ENCODE results near the gene BCAN.

BCAN gene

GRCh38 chr1:156659661-156659987 lies 17.7 kb downstream of the BCAN start:
- no peaks in the 10 kb centered on the region for H3K9me3 Mint-ChIP-seq
- no peaks in the 10 kb centered on the region for H3K36me3 Mint-ChIP-seq (ENCODE audit: low read depth)
- H3K4me1 Mint-ChIP-seq: peaks cover 62% of the 10 kb centered on the region
- TF ChIP-seq CTCF (IDR thresholded peaks at IDR 0.05; ENCODE audit: unreplicated experiment in 3 of 3): no peak
- H3K27me3 Mint-ChIP-seq (ENCODE audit: low read depth): peaks cover 48% of the 10 kb centered on the region
- H3K27ac Mint-ChIP-seq: peak overlapping the region; percentile 19 to 93 (median 59)
- peak overlapping the region; percentile 71 to 92 (median 78) for H3K4me3 Mint-ChIP-seq

- peak; percentile 98 to 99 (median 98) for TF ChIP-seq CTCF (IDR thresholded peaks at IDR 0.05; ENCODE audit: unreplicated experiment in 3 of 3)
- peaks cover 42% of the 10 kb centered on the region for H3K27me3 Mint-ChIP-seq (ENCODE audit: low read depth)
- H3K27ac Mint-ChIP-seq: peak overlapping the region; percentile 93 to 99 (median 95)
- peaks cover 67% of the 10 kb centered on the region for H3K4me1 Mint-ChIP-seq
- H3K4me3 Mint-ChIP-seq: peak overlapping the region; percentile 71 to 92 (median 78)
- no peaks in the 10 kb centered on the region for H3K36me3 Mint-ChIP-seq (ENCODE audit: low read depth)
- H3K9me3 Mint-ChIP-seq: no peaks in the 10 kb centered on the region
These were observed 18.3 kb downstream of the BCAN start for GRCh38 chr1:156659988-156660751.

GRCh38 chr1:156660752-156661112 lies 18.8 kb downstream of the BCAN start:
- H3K36me3 Mint-ChIP-seq (ENCODE audit: low read depth): no peaks in the 10 kb centered on the region

DNA sequence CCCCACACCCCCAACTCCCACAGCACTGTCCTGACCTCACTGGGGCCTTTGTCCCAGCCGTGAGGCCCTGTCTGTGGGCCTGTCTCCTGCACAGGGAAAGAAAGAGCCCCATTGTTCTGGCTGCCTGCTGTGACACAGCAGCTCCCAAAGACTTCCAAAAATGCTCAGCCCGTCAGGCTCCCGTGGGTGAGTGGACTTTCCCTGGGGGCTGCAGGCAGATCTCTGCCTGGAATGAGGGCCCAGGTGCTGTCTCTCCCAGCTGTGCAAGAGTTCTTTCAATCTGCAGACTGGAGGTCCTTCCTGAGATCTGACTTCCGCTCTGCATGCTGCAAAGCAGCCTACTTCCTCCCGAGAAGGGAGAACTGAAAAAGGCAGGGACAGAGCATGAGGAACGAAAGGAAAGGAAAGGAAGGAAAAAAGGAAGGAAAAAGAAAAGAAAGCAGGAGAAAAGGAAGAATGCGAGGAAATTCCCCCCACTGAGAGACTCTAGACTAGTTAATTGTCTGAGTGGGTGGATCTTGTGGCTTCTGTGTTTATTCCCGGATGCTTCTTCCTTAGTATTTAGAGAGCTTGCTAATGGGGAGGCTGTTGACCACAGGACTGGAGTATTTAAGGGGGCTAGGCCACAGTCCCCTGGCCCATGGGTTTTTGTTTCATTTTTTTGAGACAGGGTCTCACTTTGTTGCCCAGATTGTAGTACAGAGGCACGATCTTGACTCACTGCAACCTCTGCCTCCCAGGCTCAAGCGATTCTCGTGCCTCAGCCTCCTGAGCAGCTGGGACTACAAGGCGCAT lies 20.3 kb downstream of the BCAN start:
- peak overlapping the region in 2 of 3 experiments; percentile 77 to 92 for H3K4me3 Mint-ChIP-seq
- no peaks in the 10 kb centered on the region for H3K36me3 Mint-ChIP-seq (ENCODE audit: low read depth)
- peaks cover 22% of the 10 kb centered on the region for H3K27me3 Mint-ChIP-seq (ENCODE audit: low read depth)
- H3K27ac Mint-ChIP-seq: peak overlapping the region; percentile 93 to 99 (median 94)
- H3K4me1 Mint-ChIP-seq: peaks cover 81% of the 10 kb centered on the region
- TF ChIP-seq CTCF (IDR thresholded peaks at IDR 0.05; ENCODE audit: unreplicated experiment in 3 of 3): no peak
- H3K9me3 Mint-ChIP-seq: no peaks in the 10 kb centered on the region

More at GRCh38 chr1:156660752-156661112, 18.8 kb downstream of the BCAN start:
- peaks cover 73% of the 10 kb centered on the region for H3K4me1 Mint-ChIP-seq
- H3K4me3 Mint-ChIP-seq: peak overlapping the region; percentile 49 to 92 (median 78)
- TF ChIP-seq CTCF (IDR thresholded peaks at IDR 0.05; ENCODE audit: unreplicated experiment in 3 of 3): no peak
- peaks cover 37% of the 10 kb centered on the region for H3K27me3 Mint-ChIP-seq (ENCODE audit: low read depth)
- peak overlapping the region; percentile 93 to 99 (median 95) for H3K27ac Mint-ChIP-seq
- no peaks in the 10 kb centered on the region for H3K9me3 Mint-ChIP-seq

GRCh38 chr1:156662800-156663055 lies 20.8 kb downstream of the BCAN start:
- Mint-ChIP-seq H3K27me3 (ENCODE audit: low read depth) (peaks cover 17% of the 10 kb centered on the region), H3K4me3 (peak overlapping the region in 2 of 3 experiments; percentile 77 to 79), H3K4me1 (peaks cover 82% of the 10 kb centered on the region), H3K36me3 (ENCODE audit: low read depth) (no peaks in the 10 kb centered on the region), H3K9me3 (no peaks in the 10 kb centered on the region), H3K27ac (peak overlapping the region; percentile 93 to 99 (median 94))
- no peak for TF ChIP-seq CTCF (IDR thresholded peaks at IDR 0.05; ENCODE audit: unreplicated experiment in 3 of 3)
